Stromal cell of bone marrow (primary cell): ENCODE measurements around the gene SEC14L5.
"Not testable (repeated sequence)": the region's sequence is repeated elsewhere in the genome, so short reads cannot be mapped to it uniquely, and the experiment has no call there.

Experiments
- DNase-seq: peaks from one replicate; pipeline ENCODE4 v3.0.0-alpha.2; 2012; ENCODE audit warnings: low read depth

Gene SEC14L5

GRCh38 chr16:4954714-4955113 lies 3.4 kb upstream of the SEC14L5 start:
- no peak for DNase-seq

- no peak for DNase-seq
These were observed 760 bp upstream of the SEC14L5 start for GRCh38 chr16:4957420-4957719.

- no peak for DNase-seq
These were observed 644 bp downstream of the SEC14L5 start for GRCh38 chr16:4958510-4959438.

- no peak for DNase-seq
These were observed 2.4 kb downstream of the SEC14L5 start for GRCh38 chr16:4960579-4960978.

GRCh38 chr16:4962716-4963115 lies 4.6 kb downstream of the SEC14L5 start:
- no peak for DNase-seq

GRCh38 chr16:4963527-4963926 lies 5.4 kb downstream of the SEC14L5 start:
- DNase-seq = not testable (repeated sequence)

- no peak for DNase-seq
These were observed 8.8 kb downstream of the SEC14L5 start for GRCh38 chr16:4966736-4967453.

GRCh38 chr16:4968278-4968677 lies 10.1 kb downstream of the SEC14L5 start:
- not testable (repeated sequence) for DNase-seq

- no peak for DNase-seq
These were observed 10.9 kb downstream of the SEC14L5 start for GRCh38 chr16:4968879-4969483.

GRCh38 chr16:4970010-4970409 lies 11.9 kb downstream of the SEC14L5 start:
- no peak for DNase-seq

GRCh38 chr16:4972938-4973587 lies 14.9 kb downstream of the SEC14L5 start:
- no peak for DNase-seq

- DNase-seq = no peak
These were observed 17.9 kb downstream of the SEC14L5 start for GRCh38 chr16:4976079-4976478.

GRCh38 chr16:4976611-4977145 lies 18.5 kb downstream of the SEC14L5 start:
- no peak for DNase-seq

GRCh38 chr16:4979164-4979563 lies 21.0 kb downstream of the SEC14L5 start:
- no peak for DNase-seq

- no peak for DNase-seq
These were observed 21.9 kb downstream of the SEC14L5 start for GRCh38 chr16:4979736-4980660.

GRCh38 chr16:4980691-4981090 lies 22.6 kb downstream of the SEC14L5 start:
- no peak for DNase-seq

GRCh38 chr16:4981473-4981872 lies 23.3 kb downstream of the SEC14L5 start:
- no peak for DNase-seq

GRCh38 chr16:4982056-4982867 lies 24.1 kb downstream of the SEC14L5 start:
- no peak for DNase-seq

- DNase-seq = no peak
These were observed 26.3 kb downstream of the SEC14L5 start for GRCh38 chr16:4984174-4984990.
